RWPE2 (cell line): Measurements from ENCODE around the gene AGPAT4.

Source experiments
- ATAC-seq: fragments of 200-7000 bp; cut with Tn5 transposase; 3 replicates; pipeline ENCODE4 v1.9.1; 2021; ENCODE audit warnings: low read depth
- DNase-seq: peaks from one replicate; pipeline ENCODE4 v3.0.0-alpha.2; 2020; ENCODE audit warnings: low spot score
- H3K27ac ChIP-seq: fragments of 450-650 bp; 2 replicates; pipeline ENCODE4 v1.5.1; 2017; ENCODE audit warnings: mild to moderate bottlenecking; ENCODE audit not compliant: poor library complexity, severe bottlenecking
- H3K27me3 ChIP-seq: fragments of 250-450 bp; sonication (Bioruptor Pico); 2 replicates; pipeline ENCODE4 v1.5.1; 2021; ENCODE audit warnings: mild to moderate bottlenecking, moderate library complexity; ENCODE audit not compliant: insufficient read depth, poor library complexity, severe bottlenecking
- H3K36me3 ChIP-seq: fragments of 250-450 bp; sonication (Bioruptor Pico); 2 replicates; pipeline ENCODE4 v1.5.1; 2020; ENCODE audit warnings: low read depth, mild to moderate bottlenecking, moderate library complexity
- H3K4me1 ChIP-seq: fragments of 250-450 bp; sonication (Bioruptor Pico); 2 replicates; pipeline ENCODE4 v1.5.1; 2021; ENCODE audit warnings: mild to moderate bottlenecking, moderate library complexity; ENCODE audit not compliant: insufficient read depth, poor library complexity, severe bottlenecking
- H3K4me3 ChIP-seq: fragments of 250-450 bp; sonication (Bioruptor Pico); 2 replicates; pipeline ENCODE4 v1.5.1; 2021; ENCODE audit warnings: mild to moderate bottlenecking, moderate library complexity; ENCODE audit not compliant: severe bottlenecking
- H3K9me3 ChIP-seq: fragments of 250-450 bp; sonication (Bioruptor Pico); 2 replicates; pipeline ENCODE4 v1.5.1; 2021; ENCODE audit warnings: mild to moderate bottlenecking, moderate library complexity; ENCODE audit not compliant: severe bottlenecking
- TF ChIP-seq, protein P1 (sequence below): fragments of 450-650 bp; IDR thresholded peaks from one replicate; pipeline ENCODE4 v1.5.1; 2017; ENCODE audit warnings: mild to moderate bottlenecking, moderate library complexity; ENCODE audit not compliant: poor library complexity, severe bottlenecking

The AGPAT4 gene

DNA sequence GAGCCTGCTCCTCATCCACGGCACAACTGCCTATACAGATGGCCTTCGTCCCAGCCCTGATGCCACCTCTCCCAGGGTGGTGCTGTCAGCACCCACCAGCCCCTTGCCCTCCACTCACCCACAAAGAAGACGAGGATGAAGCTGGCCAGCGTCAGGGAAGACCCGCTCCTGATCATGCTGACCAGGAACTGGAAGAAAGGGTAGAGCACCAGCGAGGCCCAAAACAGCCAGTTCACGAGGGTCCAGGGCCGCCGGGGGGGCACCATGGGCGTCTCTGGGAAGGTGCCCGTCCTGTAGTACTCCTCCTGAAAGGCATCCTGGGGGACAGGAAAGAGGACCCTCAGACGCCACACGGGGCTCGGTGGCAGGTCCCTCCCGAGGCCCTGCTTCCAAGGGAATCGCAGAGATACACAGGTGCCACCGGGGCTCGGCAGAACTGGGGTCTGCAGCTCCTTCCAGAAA is 134.5 kb downstream of the AGPAT4 start:
- Histone ChIP-seq H3K27me3 (no peaks in the 10 kb centered on the region), H3K9me3 (no peaks in the 10 kb centered on the region), H3K4me1 (peaks cover 3% of the 10 kb centered on the region), H3K27ac (no peak overlapping the region), H3K36me3 (no peaks in the 10 kb centered on the region), H3K4me3 (no peak overlapping the region)
- TF ChIP-seq, protein P1, sequence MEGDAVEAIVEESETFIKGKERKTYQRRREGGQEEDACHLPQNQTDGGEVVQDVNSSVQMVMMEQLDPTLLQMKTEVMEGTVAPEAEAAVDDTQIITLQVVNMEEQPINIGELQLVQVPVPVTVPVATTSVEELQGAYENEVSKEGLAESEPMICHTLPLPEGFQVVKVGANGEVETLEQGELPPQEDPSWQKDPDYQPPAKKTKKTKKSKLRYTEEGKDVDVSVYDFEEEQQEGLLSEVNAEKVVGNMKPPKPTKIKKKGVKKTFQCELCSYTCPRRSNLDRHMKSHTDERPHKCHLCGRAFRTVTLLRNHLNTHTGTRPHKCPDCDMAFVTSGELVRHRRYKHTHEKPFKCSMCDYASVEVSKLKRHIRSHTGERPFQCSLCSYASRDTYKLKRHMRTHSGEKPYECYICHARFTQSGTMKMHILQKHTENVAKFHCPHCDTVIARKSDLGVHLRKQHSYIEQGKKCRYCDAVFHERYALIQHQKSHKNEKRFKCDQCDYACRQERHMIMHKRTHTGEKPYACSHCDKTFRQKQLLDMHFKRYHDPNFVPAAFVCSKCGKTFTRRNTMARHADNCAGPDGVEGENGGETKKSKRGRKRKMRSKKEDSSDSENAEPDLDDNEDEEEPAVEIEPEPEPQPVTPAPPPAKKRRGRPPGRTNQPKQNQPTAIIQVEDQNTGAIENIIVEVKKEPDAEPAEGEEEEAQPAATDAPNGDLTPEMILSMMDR: no peak
- no peak for DNase-seq
- no peak for ATAC-seq

DNA sequence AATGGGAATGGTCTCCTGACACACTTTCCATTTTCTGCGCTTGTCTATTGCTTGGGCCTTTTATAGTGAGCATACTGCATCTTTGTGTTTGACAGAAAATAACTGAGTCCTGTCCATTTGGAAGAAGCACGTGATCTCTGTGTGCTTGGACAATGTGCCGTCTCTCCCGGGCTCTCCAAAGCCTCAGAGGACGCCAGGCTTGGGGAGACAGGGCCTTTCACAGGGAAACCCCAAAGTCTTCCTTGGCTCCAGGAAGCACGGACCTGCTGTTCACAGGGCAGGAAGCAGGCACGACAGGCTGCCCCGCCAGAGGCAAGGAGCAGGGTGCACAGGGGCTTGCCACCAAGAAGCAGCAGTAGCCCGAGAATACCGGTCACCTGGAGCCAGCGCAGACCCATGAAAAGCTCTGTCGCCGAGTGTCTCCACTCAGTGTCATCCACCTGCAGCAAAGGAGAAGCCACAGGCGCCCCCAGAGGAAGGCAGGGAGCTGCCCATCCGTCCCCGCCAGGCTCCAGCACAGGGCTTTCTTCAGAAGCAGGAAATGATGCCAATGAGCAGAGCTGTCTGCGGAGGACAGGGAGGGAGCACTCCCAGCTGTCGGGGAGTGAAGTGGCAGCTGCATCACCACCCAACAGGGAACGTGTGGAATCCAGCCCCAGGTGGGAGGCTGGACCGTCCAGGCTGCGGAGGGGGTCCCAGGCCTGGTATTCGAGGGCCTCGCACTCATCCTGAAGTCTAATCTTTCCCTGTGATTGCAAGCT is 135.1 kb downstream of the AGPAT4 start:
- TF ChIP-seq, protein P1: no peak
- H3K4me3 ChIP-seq: no peak overlapping the region
- no peak overlapping the region for H3K27ac ChIP-seq
- H3K27me3 ChIP-seq: no peaks in the 10 kb centered on the region
- DNase-seq (no peak), ATAC-seq (no peak; the same call in 2 of the 3 replicates)
- H3K4me1 ChIP-seq: peaks cover 3% of the 10 kb centered on the region
- H3K9me3 ChIP-seq: no peaks in the 10 kb centered on the region
- no peaks in the 10 kb centered on the region for H3K36me3 ChIP-seq

DNA sequence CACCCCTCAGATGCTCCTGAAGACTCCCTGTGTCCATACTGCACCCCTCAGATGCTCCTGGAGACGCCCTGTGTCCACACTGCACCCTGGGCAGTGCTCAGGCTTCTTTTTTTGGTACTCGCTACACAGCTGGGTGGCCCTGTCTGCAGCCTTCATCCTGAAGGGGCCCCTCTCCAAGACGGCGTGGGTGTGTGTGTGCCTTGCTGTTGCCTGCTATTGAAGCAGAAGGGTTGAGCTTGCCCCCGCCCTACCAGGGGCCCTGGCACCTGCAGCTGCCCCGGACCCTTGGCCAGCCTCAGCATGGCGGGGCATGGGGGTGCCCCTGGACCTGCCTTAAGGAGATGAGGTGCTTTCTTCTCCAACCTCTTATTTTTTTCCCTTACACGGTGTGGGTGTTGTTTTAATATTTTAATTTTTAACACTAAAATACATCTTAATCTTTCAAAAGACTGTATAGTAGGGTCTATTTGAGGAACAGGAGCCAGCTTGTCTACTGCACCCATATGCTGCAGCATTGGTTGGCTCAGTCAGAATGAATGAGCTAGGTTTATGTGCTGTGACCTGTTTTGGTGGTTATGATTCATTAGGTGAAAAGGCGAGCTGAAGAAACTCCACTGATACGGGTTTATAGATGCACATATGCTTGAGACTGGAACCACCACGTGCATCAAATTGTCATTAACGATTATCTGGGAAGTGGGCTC is 135.9 kb downstream of the AGPAT4 start:
- ATAC-seq: peak; percentile 84
- DNase-seq: no peak
- peaks cover 5% of the 10 kb centered on the region for H3K36me3 ChIP-seq
- peaks cover 3% of the 10 kb centered on the region for H3K4me1 ChIP-seq
- no peaks in the 10 kb centered on the region for H3K9me3 ChIP-seq
- no peaks in the 10 kb centered on the region for H3K27me3 ChIP-seq
- no peak overlapping the region for H3K4me3 ChIP-seq
- TF ChIP-seq, protein P1: no peak
- no peak overlapping the region for H3K27ac ChIP-seq

DNA sequence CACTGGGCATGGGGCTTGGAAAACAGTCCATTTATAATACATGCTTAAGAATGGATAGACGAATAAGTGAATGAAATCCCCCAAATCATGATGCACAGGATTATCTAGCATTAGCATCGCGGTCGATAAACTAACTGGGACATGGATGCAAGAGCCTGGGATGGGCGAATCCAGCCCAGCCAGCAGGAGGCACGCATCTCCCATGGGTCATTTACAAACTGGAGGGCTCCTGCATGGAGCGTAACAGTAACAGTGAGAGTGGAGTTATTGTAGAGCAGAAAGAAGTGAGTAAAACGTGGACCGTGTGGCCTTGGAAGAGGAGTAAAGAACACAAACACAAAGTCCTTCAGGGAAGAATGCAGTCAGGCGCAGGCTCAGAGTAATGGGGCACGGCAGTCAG is 136.5 kb downstream of the AGPAT4 start:
- Histone ChIP-seq H3K4me3 (no peak overlapping the region), H3K27me3 (no peaks in the 10 kb centered on the region), H3K27ac (no peak overlapping the region), H3K36me3 (peaks cover 7% of the 10 kb centered on the region), H3K4me1 (peaks cover 3% of the 10 kb centered on the region), H3K9me3 (no peaks in the 10 kb centered on the region)
- no peak for ATAC-seq
- TF ChIP-seq, protein P1: no peak
- no peak for DNase-seq
